Gastroesophageal sphincter (tissue), 4 donors: ENCODE measurements around the gene INSIG1. TPM values are rescaled to one million over a fixed set of nuclear protein-coding genes. Genes with fewer than 3 reads are reported as not detected.

Source experiments
- ATAC-seq: fragments of 150-250 bp; one replicate; pipeline ENCODE4 v1.9.1; 2016; ENCODE audit warnings: mild to moderate bottlenecking, moderate library complexity
- H3K27ac ChIP-seq, 4 donors: fragments of 200-600 bp; sonication (generic) in 3 of 4; 1 replicate in 3 of 4; 2 replicates in 1 of 4; pipeline ENCODE4 v1.5.1; 2016 to 2019
- H3K27me3 ChIP-seq: fragments of 200-600 bp; sonication (generic); one replicate; pipeline ENCODE4 v1.5.1; 2019
- H3K36me3 ChIP-seq, 2 donors: fragments of 200-600 bp; sonication (generic); one replicate each; pipeline ENCODE4 v1.5.1; 2019; ENCODE audit warnings: control low read depth in 1 of 2
- H3K4me1 ChIP-seq, 3 donors: fragments of 200-600 bp; sonication (generic); 1 replicate in 2 of 3; 2 replicates in 1 of 3; pipeline ENCODE4 v1.5.1; 2016 to 2019; ENCODE audit warnings: control low read depth in 2 of 3
- H3K4me3 ChIP-seq, 2 donors: fragments of 200-600 bp; sonication (generic); one replicate each; pipeline ENCODE4 v1.5.1; 2019; ENCODE audit warnings: mild to moderate bottlenecking in 1 of 2, moderate library complexity in 1 of 2
- H3K9me3 ChIP-seq, 3 donors: fragments of 200-600 bp; sonication (generic); one replicate each; pipeline ENCODE4 v1.5.1; 2017 to 2019; ENCODE audit warnings: control low read depth in 2 of 3
- EP300 ChIP-seq: sonication (generic); formaldehyde crosslinking; IDR thresholded peaks from one replicate; pipeline ENCODE4 v1.6.1; 2017; ENCODE audit warnings: antibody characterized with exemption, mild to moderate bottlenecking
- POLR2A ChIP-seq, 2 donors: fragments of 450-650 bp; IDR thresholded peaks; one replicate each; pipeline ENCODE4 v1.6.1; 2017; ENCODE audit warnings: antibody characterized with exemption in 2 of 2, mild to moderate bottlenecking in 2 of 2, moderate library complexity in 1 of 2
- POLR2AphosphoS5 ChIP-seq: sonication (generic); formaldehyde crosslinking; IDR thresholded peaks from one replicate; pipeline ENCODE4 v1.6.1; 2017; ENCODE audit warnings: antibody characterized with exemption
- WGBS, 2 donors: methylation state at CpG; one replicate each; pipeline ENCODE4 v1.1.5; 2018; ENCODE audit warnings: low coverage in 1 of 2; 5-methylcytosine and 5-hydroxymethylcytosine counted together
- total RNA-seq, 4 donors: library from RNA; depleted of rRNA; stranded (reverse); fragments of >200 nt; gene quantifications; one replicate each; pipeline ENCODE4 v1.1.0, GENCODE V29; 2016
- TF ChIP-seq, protein P1 (sequence below), 4 experiments: fragments of 200-600 bp in 2 of 4; fragments of 450-650 bp in 2 of 4; sonication (generic) in 1 of 4; IDR thresholded peaks; one replicate each; pipeline ENCODE4 v1.5.1; 2017 to 2019; ENCODE audit warnings: antibody characterized with exemption in 4 of 4, mild to moderate bottlenecking in 2 of 4, moderate library complexity in 2 of 4

INSIG1 gene
- total RNA-seq, 4 donors from 2014 or later, result 18.8 to 52.1 (median 30.7) TPM

DNA sequence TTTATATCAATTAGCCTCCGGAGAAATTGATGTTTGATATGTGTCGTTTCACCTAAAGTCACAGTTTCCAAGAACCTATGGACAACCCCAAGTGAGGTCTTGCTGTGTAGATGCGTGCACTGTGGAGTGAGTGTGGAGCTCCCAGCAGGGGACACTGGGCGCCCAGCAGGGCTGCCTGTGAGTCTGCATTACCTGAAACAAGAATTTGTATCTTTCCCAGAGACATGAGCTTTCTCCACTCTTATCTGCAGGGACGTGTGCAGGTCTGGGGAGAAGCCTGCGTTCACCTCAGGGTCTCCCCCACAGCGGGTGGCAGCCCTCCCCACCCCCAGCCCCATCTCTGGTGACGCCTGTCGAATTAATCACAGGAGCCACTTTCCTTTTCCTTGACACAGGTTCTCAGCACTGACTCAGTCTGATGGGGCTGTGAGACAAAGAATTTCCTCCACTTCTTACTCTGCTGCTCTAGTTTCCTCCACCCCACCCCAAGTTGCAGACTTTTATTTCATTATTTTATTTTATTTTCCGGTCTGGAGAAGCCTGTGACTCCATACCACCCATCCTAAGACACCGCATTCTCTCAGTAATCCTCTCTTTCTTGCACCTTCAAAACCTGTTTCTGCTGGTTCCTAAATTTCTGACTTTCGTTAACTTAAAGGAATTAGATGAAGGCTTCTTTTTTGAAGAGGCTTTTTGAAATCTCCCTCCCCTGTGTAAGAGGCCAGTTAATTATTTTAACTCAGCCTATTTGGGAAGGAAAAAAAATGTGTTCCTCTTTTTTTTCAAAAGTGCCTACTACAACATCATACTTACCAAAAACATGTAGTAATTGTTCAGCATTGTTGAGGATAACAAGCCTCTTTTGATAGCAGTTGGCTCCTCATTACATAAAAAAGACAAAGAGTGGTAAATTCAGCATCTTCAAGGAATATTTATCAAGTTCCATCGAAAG lies 17.0 kb upstream of the INSIG1 start:
- Histone ChIP-seq H3K27ac (no peak overlapping the region), H3K27me3 (peaks cover 68% of the 10 kb centered on the region), H3K4me1 (no peaks in the 10 kb centered on the region), H3K36me3 (no peaks in the 10 kb centered on the region), H3K9me3 (no peaks in the 10 kb centered on the region), H3K4me3 (no peak overlapping the region)
- 62 to 79% methylated on average over 6 to 11 of the region's 13 CpGs for WGBS, 2 donors
- TF ChIP-seq POLR2A (IDR thresholded peaks at IDR 0.05) (no peak), POLR2AphosphoS5 (no peak), EP300 (no peak)
- TF ChIP-seq, protein P1, sequence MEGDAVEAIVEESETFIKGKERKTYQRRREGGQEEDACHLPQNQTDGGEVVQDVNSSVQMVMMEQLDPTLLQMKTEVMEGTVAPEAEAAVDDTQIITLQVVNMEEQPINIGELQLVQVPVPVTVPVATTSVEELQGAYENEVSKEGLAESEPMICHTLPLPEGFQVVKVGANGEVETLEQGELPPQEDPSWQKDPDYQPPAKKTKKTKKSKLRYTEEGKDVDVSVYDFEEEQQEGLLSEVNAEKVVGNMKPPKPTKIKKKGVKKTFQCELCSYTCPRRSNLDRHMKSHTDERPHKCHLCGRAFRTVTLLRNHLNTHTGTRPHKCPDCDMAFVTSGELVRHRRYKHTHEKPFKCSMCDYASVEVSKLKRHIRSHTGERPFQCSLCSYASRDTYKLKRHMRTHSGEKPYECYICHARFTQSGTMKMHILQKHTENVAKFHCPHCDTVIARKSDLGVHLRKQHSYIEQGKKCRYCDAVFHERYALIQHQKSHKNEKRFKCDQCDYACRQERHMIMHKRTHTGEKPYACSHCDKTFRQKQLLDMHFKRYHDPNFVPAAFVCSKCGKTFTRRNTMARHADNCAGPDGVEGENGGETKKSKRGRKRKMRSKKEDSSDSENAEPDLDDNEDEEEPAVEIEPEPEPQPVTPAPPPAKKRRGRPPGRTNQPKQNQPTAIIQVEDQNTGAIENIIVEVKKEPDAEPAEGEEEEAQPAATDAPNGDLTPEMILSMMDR (IDR thresholded peaks at IDR 0.05), result no peak
- ATAC-seq, result no peak

DNA sequence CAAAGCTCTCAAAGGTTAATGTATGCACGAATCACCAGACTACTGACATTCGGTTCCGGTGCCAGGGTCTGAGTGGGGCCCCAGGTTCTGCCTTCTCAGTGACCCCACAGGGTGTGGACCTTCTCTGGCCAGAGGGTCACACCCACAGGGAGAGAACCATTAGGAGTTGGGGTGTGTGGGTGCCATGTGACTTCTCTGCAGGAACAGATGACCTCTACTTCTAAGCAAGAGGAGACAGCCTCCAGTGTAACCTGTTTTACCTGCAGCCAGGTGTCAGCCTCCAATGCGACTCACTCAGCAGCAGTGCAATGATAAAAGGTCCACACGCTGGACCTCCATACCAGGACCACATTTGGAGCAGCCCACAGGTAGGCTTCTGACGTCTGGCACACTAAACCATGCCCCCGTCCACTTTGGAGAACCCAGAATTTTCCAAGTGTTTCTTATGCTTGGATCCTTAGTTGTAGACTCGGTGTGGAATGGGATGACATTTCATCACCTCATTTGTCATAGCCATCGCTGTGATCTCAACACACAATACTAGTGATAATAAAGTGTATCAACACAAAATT lies 16.2 kb upstream of the INSIG1 start:
- ATAC-seq, result no peak
- TF ChIP-seq POLR2AphosphoS5 (no peak), EP300 (no peak), POLR2A (IDR thresholded peaks at IDR 0.05) (no peak)
- TF ChIP-seq, protein P1 (IDR thresholded peaks at IDR 0.05), result no peak
- H3K27ac ChIP-seq, result no peak overlapping the region

DNA sequence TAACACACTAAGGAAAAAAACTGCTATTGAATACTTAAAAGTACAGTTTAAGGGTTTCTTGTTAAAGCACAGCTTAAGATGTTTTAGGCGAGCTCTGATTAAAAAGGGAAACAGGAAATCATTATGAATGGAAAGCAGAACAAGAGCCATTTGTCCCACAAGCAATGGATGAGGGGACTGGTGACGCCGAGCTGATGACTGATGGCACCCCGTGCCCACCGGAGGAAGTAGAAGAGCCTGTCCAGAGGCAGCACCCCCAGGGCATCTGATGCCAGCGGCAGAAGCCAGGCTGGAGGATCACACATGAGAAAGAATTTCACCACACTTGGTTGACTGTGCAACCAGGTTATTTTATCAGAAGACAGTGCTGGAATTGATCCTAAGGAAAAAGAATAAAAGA lies 15.0 kb upstream of the INSIG1 start:
- Histone ChIP-seq H3K9me3 (no peaks in the 10 kb centered on the region), H3K4me1 (no peaks in the 10 kb centered on the region), H3K36me3 (no peaks in the 10 kb centered on the region), H3K27me3 (peaks cover 65% of the 10 kb centered on the region), H3K27ac (no peak overlapping the region), H3K4me3 (no peak overlapping the region)
- TF ChIP-seq POLR2AphosphoS5 (no peak), POLR2A (IDR thresholded peaks at IDR 0.05) (no peak), EP300 (no peak)
- TF ChIP-seq, protein P1 (IDR thresholded peaks at IDR 0.05), result no peak
- peak; percentile 31 for ATAC-seq
- WGBS, 2 donors, result 49 to 65% methylated on average over 6 of the region's 6 CpGs

More for the DNA sequence above, 16.2 kb upstream of the INSIG1 start:
- Histone ChIP-seq H3K36me3 (no peaks in the 10 kb centered on the region), H3K9me3 (no peaks in the 10 kb centered on the region), H3K4me3 (no peak overlapping the region), H3K4me1 (no peaks in the 10 kb centered on the region), H3K27me3 (peaks cover 68% of the 10 kb centered on the region)
- WGBS, 2 donors, result 63 to 72% methylated on average over 5 to 8 of the region's 9 CpGs

DNA sequence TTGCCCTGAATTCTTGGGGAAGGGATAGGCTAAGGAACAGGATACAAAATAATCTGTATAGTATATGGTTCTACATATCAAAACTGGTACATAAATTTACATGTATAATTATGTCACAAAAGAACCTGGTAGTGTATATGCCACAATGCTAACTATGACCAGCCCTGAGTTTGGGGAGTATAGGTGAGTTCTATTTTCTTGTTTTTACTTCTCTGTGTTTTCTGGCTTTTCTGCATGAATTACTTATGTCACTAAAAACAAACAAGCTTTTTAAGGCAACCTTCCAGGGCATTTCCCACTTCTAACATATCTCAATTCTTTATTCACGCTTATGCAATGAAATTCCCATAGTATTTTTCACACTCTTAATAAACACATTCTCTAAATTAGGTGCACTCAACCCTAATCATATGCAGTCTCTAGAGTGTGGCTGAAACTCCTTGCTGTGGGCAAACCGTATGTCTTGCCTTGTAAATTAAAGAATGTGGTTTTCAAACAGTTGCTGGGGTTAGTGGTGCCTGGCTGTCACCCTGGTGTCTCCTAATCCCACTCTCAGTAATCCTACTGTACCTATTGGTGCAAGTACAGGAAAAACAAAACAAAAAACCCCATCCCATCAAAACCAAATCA lies 14.0 kb upstream of the INSIG1 start:
- ATAC-seq, result no peak
- peaks cover 61% of the 10 kb centered on the region for H3K27me3 ChIP-seq

More for the DNA sequence above, 14.0 kb upstream of the INSIG1 start:
- H3K27ac ChIP-seq, result no peak overlapping the region
- 34 to 72% methylated on average over 2 of the region's 2 CpGs for WGBS, 2 donors
- TF ChIP-seq EP300 (no peak), POLR2A (IDR thresholded peaks at IDR 0.05) (no peak), POLR2AphosphoS5 (no peak)
- TF ChIP-seq, protein P1 (IDR thresholded peaks at IDR 0.05), result no peak
- H3K4me1 ChIP-seq, result no peaks in the 10 kb centered on the region
- no peaks in the 10 kb centered on the region for H3K36me3 ChIP-seq
- H3K9me3 ChIP-seq, result no peaks in the 10 kb centered on the region
- no peak overlapping the region for H3K4me3 ChIP-seq
